ENCODE measurements around the gene TOR1AIP1. TPM values are rescaled to one million over a fixed set of nuclear protein-coding genes. Genes with fewer than 3 reads are reported as not detected.

The TOR1AIP1 gene
- total and polyA plus RNA-seq, 3 donors from 2014 or later: 62.7 to 72.3 (median 63.7) TPM

GRCh38 chr1:179937668-179938254 lies 55.7 kb downstream of the TOR1AIP1 start:
- DNase-seq: no peak
- Histone ChIP-seq H3K27me3 (no peaks in the 10 kb centered on the region), H3K27ac (no peak overlapping the region), H3K9me3 (no peaks in the 10 kb centered on the region), H3K4me1 (no peaks in the 10 kb centered on the region), H3K36me3 (ENCODE audit: low read depth, missing control alignments) (no peaks in the 10 kb centered on the region), H3K4me3 (no peak overlapping the region)
- TF ChIP-seq POLR2A (IDR thresholded peaks at IDR 0.05) (no peak), CTCF (IDR thresholded peaks at IDR 0.05) (no peak)
- intact Hi-C loops (cut with DNase I; ENCODE audit: low total_unique reads): no loop called here

GRCh38 chr1:179938752-179939151 lies 56.7 kb downstream of the TOR1AIP1 start:
- Histone ChIP-seq H3K9me3 (no peaks in the 10 kb centered on the region), H3K27me3 (no peaks in the 10 kb centered on the region), H3K4me3 (no peak overlapping the region), H3K36me3 (ENCODE audit: low read depth, missing control alignments) (no peaks in the 10 kb centered on the region), H3K4me1 (no peaks in the 10 kb centered on the region), H3K27ac (no peak overlapping the region)
- 35 to 48% methylated on average over 2 of the region's 2 CpGs for WGBS, 2 donors
- no peak for DNase-seq
- intact Hi-C loops (cut with DNase I; ENCODE audit: low total_unique reads): no loop called here
- TF ChIP-seq CTCF (IDR thresholded peaks at IDR 0.05) (no peak), POLR2A (IDR thresholded peaks at IDR 0.05) (no peak)

GRCh38 chr1:179939941-179940340 lies 57.9 kb downstream of the TOR1AIP1 start:
- intact Hi-C loops (cut with DNase I; ENCODE audit: low total_unique reads): no loop called here
- no peaks in the 10 kb centered on the region for H3K4me1 ChIP-seq
- 100% methylated on average over 1 of the region's 1 CpG for WGBS, 2 donors
- H3K4me3 ChIP-seq: no peak overlapping the region
- no peak overlapping the region for H3K27ac ChIP-seq
- DNase-seq: no peak
- H3K36me3 ChIP-seq (ENCODE audit: low read depth, missing control alignments): no peaks in the 10 kb centered on the region
- H3K27me3 ChIP-seq: no peaks in the 10 kb centered on the region
- no peak for TF ChIP-seq CTCF (IDR thresholded peaks at IDR 0.05)
- TF ChIP-seq POLR2A (IDR thresholded peaks at IDR 0.05): no peak
- H3K9me3 ChIP-seq: no peaks in the 10 kb centered on the region

GRCh38 chr1:179941454-179941853 lies 59.4 kb downstream of the TOR1AIP1 start:
- intact Hi-C loops (cut with DNase I; ENCODE audit: low total_unique reads): no loop called here
- TF ChIP-seq CTCF (IDR thresholded peaks at IDR 0.05): no peak
- no peak for TF ChIP-seq POLR2A (IDR thresholded peaks at IDR 0.05)
- no peaks in the 10 kb centered on the region for H3K4me1 ChIP-seq
- 70 to 73% methylated on average over 2 of the region's 2 CpGs for WGBS, 2 donors
- H3K4me3 ChIP-seq: no peak overlapping the region
- no peak for DNase-seq
- H3K9me3 ChIP-seq: no peaks in the 10 kb centered on the region
- H3K36me3 ChIP-seq (ENCODE audit: low read depth, missing control alignments): no peaks in the 10 kb centered on the region
- H3K27me3 ChIP-seq: no peaks in the 10 kb centered on the region
- no peak overlapping the region for H3K27ac ChIP-seq

- Histone ChIP-seq H3K9me3 (no peaks in the 10 kb centered on the region), H3K36me3 (ENCODE audit: low read depth, missing control alignments) (no peaks in the 10 kb centered on the region), H3K27me3 (no peaks in the 10 kb centered on the region), H3K27ac (no peak overlapping the region), H3K4me1 (peaks cover 6% of the 10 kb centered on the region), H3K4me3 (no peak overlapping the region)
- 86 to 90% methylated on average over 7 of the region's 7 CpGs for WGBS, 2 donors
- DNase-seq: no peak
- intact Hi-C loops (cut with DNase I; ENCODE audit: low total_unique reads): loop anchor here (10.0 kb wide), 1 partner anchor 66 kb away; the partner anchor contains the start of gene TOR1AIP1
- TF ChIP-seq CTCF (IDR thresholded peaks at IDR 0.05) (no peak), POLR2A (IDR thresholded peaks at IDR 0.05) (no peak)
Measured at GRCh38 chr1:179950651-179951050, 68.6 kb downstream of the TOR1AIP1 start.

Measured in testis (tissue), 3 donors.